OCI-M2 (cell line): ENCODE measurements around the gene THRAP3.
"Not testable (repeated sequence)": the region's sequence is repeated elsewhere in the genome, so short reads cannot be mapped to it uniquely, and the experiment has no call there.

Source experiments
- DNase-seq: peaks from one replicate; lab custom pipeline; 2025; ENCODE audit not compliant: unreplicated experiment; lab: John Stamatoyannopoulos, UW

Gene THRAP3

DNA sequence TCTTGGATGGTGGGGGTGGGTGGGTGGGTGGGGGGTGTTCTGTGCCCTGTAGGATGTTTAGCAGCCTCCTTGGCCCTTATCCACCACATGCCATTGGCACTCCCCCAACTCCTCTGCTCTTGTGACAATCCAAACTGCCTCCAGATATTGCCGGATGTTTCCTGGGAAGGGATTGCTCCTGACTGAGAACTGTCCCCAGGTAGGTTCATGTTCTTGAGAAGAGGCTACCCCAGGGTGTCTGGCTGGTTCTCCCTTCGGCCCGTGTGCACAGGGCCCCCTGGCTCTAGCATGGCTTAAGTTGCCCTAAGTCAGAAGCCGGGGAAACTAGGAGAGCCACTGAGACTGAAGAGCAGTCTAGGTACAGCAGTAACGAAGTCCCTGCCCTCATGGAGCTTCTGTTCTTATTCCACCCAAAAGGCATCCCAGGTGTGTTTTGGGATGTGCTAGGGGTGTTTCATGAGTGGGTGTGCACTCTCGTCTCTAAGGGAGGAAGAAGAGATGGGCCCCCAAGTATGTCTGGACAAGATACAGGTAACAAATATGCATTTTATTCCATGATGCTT, 19.8 kb upstream of the THRAP3 start:
- DNase-seq: no peak

DNA sequence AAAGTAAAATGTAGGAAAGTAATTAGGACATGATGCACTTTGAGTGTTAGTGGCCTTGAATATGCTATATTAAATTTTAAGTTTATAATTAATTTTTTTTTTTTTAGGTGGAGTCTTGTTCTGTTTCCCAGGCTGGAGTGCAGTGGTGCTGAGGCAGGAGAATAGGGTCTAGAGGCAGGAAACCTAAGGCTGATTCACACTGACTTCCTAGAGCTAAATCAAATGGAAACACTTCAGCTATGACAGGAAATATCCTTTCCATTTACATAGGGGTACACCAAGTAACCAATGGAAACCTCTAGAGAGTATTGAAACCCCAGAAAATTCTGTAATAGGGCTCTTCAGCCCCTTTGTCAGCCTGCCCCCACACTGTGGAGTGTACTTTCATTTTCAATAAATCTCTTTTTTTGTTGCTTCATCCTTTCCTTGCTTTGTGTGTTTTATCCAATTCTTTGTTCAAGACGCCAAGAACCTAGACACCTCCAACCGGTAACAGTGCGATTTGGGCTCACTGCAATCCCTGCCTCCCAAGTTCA, 17.9 kb upstream of the THRAP3 start:
- no peak for DNase-seq

DNA sequence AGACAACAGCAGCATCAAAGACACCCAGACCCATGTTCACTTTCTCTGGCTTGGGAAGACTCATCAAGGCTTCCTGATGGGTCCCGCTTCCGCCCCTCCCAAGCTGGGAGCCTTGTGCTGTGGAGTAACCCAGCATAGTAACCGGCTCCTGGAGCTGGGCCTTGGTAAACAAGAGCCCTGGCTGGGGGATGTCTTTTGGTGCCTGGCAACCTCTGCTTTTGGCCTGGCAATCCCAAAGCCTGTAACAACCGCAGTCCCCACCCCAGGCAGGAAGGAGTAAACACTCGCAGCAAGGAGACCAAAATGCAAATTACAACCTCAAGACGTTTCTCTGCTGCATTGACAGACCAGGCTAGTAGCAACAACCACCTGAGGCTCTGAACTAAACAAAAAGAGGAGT, 16.9 kb upstream of the THRAP3 start:
- no peak for DNase-seq

GRCh38 chr1:36208978-36209703, 15.1 kb upstream of the THRAP3 start:
- no peak for DNase-seq

DNA sequence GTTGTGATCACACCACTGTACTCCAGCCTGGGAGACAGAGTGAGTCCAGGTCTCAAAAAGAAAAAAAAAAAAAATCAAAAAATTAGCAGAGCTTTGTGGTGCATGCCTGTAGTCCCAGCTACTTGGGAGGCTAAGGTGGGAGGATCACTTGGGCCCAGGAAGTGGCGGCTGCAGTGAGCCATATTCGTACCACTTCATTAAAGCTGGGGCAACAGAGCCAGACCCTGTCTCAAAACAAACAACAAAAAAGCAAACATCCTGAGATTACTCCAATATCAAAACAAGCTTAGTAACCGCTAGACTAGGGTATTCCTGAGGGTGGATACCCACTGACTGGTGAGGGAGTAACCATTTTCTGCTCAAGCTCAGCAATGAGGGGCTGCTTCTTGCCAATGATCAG, 12.9 kb upstream of the THRAP3 start:
- no peak for DNase-seq

DNA sequence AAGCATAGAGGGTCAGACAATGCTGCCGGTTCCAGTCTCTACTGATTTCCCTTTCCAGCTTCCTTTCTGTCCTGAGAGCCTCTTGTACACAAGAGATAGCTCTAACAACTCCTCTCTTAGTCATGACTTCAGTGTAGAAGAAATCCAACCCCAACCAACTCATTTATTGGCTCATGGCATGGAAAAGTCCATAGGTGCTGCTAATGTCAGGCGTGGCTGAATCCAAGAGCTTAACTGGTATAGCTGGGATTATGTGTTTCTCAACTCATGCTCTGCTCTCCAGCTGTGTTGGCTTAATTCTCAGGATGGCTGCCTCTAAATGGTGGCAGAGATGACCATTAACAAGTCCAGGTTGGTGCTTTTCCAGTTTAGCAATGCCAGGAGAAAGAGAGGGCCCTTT, 12.4 kb upstream of the THRAP3 start:
- no peak for DNase-seq

GRCh38 chr1:36212782-36213181, 11.5 kb upstream of the THRAP3 start:
- DNase-seq: no peak

DNA sequence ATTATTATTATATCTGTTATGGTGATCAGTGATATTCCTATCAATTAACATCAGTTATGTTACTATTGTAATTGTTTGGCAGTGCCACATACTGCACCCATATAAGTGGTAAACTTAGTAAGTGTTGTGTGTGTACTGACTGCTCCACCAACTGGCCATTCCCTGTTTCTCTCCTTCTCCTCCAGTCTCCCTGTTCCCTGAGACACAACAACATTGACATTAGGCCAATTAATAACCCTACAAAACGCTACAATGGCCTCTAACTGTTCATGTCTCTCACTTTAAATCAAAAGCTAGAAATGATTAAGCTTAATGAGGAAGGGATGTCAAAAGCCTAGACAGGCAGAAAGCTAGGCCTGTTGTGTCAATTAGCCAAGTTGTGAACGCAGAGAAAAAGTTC, 6.6 kb upstream of the THRAP3 start:
- DNase-seq: no peak

GRCh38 chr1:36221901-36222300, 2.3 kb upstream of the THRAP3 start:
- DNase-seq: not testable (repeated sequence)

DNA sequence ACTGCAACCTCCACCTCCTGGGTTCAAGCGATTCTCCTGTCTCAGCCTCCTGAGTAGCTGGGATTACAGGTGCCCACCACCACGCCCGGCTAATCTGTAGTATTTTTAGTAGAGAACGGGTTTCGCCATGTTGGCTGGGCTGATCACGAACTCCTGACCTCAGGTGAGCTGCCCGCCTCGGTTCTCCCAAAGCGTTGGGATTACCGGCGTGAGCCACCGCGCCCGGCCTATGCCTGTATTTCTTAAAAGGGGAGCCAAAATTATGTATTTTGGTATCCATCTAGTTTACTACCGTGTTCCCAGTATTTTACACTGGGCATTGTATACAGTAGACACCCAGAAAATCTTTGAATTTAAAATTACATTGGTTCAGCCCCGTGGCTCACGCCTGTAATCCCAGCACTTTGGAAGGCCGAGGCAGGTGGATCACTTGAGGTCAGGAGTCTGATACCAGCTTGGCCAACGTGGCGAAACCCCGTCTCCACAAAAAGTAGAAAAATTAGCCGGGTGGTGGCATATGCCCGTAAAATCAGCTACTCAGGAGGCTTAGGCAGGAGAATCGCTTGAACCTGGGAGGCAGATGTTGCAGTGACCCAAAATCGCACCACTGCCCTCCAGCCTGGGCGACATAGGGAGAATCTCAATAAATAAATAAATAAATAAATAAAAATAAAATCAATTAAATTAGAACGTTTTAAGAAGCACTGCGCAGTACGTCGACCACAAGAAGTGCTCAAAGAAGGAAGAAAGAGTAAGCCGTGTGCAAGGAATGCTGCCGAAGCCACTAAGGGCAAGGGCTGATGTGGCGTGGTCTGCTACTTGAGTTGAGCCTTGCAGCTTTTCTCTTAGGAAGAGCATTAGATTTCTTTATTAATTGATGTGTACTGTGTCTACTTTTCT, 1.5 kb upstream of the THRAP3 start:
- no peak for DNase-seq

- DNase-seq: no peak
Measured at GRCh38 chr1:36223381-36223995, 755 bp upstream of the THRAP3 start.

GRCh38 chr1:36224537-36225282, 467 bp downstream of the THRAP3 start:
- DNase-seq: no peak

DNA sequence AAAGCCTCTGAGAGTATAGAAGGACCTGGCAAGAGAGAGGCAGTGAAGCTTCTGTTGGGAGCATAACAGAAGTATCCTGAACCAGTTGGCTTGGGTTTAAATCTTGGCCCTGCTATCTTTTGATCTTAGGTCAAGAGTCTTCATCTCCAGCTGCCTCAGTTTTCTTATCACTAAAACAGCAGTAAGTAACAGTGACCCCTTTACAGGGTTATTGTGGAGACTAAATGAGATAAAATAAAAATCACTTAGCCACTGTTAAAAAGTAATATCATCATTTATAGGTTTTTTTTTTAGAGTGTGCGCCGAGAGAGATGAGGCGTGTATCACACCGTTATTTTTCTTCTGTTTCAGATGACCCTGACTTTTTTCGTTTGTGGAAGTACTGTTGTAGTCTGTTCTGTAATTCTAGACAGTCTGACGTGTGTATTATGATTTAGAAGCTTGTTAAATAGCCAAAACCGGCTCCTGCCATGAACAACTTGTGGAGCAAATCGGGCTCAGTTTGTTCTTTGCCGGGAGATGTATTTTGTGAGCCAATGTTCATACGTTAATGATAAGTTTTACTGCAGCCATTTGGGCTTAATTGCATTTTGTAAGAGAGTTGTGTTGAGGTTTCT, 1.1 kb downstream of the THRAP3 start:
- DNase-seq: no peak

DNA sequence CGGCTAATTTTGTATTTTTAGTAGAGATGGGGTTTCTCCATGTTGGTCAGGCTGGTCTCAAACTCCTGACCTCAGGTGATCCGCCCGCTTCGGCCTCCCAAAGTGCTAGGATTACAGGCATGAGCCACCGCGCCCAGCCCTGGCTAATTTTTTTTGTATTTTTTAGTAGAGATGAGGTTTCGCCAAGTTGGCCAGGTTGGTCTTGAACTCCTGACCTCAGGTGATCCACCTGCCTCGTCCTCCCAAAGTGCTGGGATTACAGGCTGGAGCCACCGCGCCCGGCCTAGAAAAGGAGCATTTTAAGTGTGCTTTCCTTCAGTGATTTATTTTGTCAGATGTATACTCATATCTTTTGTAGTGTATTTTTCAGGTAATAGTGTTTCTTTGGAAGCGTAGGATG, 6.0 kb downstream of the THRAP3 start:
- DNase-seq: not testable (repeated sequence)

DNA sequence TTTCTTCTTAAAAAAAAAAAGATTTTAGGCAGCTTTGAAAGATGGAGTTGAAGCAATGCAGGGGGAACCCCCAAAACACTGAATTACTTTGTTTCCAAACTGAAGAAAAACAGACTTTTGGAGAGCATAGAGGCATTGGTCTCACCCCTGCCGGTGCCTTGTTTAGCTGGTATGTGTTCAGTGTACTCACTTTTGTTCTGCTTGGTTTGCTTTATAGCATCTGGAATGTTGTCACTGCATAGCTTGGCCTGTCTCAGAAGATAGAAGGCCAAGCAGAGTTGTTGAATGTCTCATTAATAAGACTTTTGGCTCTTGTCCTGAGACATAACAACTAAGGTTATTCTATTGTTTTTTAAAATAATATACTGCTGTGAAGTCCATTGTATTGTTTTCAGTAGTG, 6.9 kb downstream of the THRAP3 start:
- no peak for DNase-seq

GRCh38 chr1:36232212-36233095, 8.2 kb downstream of the THRAP3 start:
- DNase-seq: no peak

- DNase-seq: no peak
Measured at GRCh38 chr1:36236302-36236701, 12.1 kb downstream of the THRAP3 start.

DNA sequence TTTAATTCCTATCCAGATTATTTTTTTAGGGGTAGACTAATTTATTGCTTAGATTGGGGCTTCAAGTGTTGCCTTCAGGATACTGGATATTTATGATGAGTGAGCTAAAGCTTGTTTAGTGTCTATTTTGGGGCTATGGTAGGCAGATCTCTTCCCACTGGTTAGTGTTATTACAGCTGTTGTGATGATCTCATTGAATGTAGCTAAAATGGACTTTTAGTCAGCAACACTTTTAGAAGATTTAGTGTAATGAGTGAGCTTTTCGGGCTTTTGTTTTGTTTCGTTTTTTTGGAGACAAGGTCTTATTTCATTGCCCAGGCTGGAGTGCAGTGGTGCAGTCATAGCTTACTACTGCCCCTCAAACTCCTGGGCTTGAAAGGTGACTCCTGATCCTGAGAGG, 14.2 kb downstream of the THRAP3 start:
- no peak for DNase-seq

GRCh38 chr1:36239941-36240637, 15.8 kb downstream of the THRAP3 start:
- no peak for DNase-seq
